ENCODE measurements around the gene RGPD4.
"Not testable (repeated sequence)": the region's sequence is repeated elsewhere in the genome, so short reads cannot be mapped to it uniquely, and the experiment has no call there.

RGPD4 gene

DNA sequence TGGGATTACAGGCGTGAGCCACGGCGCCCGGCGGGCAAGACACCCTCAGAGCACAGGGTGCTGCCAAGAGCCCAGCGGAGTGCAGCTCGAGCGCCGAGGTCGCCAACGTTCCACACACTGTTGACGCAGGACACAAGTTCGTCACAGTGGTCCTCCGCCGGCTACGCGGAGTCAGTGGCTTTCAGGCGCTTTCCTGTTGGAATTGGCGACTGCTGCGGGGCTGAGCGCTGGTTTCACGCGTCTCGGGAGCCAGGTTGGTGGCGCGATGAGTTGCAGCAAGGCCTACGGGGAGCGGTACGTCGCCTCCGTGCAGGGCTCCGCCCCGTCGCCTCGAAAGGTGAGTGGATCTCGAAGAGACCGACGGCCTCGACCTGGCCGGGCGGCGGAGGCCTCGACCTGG lies at the start of gene RGPD4:
Gene RGPD4, plus strand, starts transcription at position 144 of the 400 bp plus-strand sequence. Its CDS starts 122 bp downstream, at position 266.
- DNase-seq (ENCODE audit: low read depth) = not testable (repeated sequence)

DNA sequence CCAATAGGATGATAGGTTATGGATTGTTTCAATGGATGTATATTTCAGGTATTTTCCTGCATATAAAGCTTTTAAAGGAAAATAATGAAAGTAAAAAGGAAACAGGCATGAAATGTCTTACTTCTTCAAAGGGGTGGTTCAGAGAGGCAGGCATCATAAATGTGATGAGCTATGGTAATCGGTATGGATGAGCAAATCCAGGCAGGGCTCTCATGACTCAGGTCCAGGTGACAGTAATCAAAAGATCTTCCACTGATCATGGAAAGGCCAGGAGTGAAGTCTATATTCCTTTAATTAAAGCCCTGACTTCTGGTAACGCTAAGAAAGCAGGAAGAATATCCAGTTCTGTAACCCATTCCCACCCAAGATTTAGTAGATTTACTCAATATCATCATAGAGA lies 48.7 kb upstream of the RGPD4 start:
- no peak for DNase-seq (ENCODE audit: low read depth)

DNA sequence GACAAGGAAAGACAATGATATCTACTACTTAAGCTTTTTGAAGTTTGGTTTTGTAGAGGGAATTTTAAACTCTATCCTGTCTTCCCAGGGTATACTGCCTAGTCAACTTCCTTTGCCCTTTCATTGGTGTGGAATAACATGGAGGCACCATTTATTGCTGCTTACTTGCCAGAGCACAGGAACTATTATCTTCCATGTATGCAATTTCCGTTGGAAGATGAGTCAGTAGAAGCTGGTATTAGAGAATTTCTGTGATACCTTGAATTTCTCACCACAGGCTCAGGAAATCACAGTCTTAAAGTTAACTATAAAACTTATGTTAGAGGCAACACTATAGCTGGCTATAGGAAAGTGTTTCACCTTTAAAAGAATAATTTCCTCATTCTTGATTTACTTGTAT lies 40.9 kb upstream of the RGPD4 start:
- no peak for DNase-seq (ENCODE audit: low read depth)

DNA sequence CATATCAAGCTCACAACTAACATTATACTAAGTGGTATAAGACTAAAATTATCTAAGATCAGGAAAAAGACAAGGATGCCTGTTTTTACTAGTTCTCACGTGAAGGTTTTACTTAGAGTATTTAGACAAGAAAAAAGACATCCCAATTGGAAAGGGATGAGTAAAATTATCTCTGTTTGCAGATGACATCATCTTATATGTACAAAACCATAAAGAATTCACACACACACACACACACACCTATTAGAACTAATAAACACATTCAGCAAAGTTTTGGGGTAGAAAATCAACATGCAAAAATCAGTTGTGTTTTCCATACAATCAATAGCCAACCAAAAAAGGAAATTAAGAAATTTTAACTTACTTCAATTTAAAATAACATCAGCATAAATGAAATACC lies 35.9 kb upstream of the RGPD4 start:
- no peak for DNase-seq (ENCODE audit: low read depth)

DNA sequence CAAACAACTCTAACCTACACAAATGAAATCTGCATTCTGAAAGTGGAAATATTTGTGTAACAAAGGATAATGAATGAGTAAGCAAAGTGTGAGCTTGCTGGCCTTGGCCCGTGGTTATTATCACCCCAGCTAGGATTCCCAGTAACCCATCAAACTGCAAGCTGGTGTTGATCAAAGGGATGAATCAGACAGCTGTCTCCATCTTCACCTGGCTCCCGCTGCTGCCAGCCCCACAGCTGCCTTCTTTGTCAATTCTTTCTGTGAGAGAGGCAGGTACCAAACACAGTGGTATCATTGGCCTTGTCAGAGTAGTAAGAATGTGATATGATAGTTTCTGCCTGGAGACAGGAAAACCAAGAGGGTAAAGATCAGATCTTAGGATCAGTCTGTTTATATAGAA lies 25.2 kb upstream of the RGPD4 start:
- no peak for DNase-seq (ENCODE audit: low read depth)

DNA sequence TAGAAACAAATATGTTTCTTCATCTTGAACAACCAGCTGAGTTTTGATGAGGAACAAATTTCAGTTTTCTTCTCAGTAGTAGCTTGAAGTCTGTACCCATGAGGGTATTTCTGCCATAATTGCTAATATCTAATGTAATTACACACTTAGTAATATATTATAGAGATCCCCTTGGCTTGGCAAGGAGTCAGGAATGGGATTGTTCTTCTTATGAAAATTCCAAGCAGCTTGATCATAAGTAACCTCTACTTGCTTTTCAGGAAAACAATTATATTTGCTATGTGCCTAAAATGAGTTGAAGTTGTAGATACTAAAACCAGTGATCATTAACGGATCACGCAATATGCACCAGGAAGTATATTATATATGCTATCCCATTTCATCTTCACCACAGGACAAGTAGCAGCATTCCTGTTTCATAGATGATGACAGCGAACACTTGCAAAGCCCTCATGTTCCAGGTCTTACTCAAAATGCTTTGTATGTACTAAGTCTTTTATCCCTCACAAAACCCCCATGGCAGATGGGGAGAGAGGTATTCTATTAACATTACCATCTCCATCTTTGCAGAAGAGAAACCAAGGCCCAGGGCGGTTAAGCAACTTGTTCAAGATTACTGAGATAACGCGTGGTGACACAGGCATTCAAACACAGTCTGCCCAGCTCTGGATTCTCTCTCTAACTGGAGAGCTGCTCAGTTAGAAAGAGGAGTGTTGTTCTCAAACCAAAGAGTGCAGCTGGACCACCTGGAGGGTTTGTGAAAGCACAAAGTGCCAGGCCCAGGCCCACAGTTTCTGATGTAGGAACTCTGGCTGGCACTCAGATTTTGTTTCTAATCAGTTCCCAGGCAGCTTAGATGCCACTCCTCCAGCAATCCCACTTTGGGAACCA lies 21.8 kb upstream of the RGPD4 start:
- DNase-seq (ENCODE audit: low read depth) = no peak

DNA sequence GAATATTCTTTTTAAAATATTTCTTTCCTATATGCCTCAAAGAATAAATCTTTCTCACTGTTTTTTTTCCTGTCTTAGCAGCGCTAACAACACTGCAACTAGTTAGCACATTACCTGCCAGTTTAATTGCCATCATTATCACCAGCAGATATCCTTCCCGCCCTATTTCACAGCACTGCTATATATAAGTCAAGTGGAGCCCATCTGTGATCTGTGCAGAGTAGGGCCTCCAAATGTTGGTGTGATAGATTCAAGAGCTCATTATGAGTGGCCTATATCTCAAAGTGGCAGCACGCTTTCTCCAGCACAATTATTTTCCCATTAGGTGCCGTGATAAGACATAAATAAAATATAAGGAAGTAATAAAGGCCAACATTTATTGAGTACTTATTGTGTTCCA lies 19.8 kb upstream of the RGPD4 start:
- DNase-seq (ENCODE audit: low read depth) = no peak

DNA sequence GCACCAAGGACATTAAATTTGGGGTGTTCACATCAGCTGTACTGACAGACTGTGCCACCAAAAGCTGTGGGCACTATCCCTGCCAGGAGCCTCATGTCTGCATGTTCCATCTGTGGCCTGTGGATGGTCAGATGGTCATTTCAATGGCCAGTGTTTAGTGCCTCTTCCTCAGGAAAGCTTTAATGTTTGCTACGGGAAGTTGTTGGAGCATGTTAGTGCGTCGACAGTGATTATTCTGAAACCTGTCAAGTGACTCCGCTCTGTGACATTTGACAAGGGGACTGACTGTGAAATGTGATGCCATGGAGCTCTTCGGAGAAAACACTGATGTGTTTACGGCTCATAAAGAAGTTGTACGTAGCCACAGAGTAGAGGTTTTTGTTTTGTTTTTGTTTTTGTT lies 18.7 kb upstream of the RGPD4 start:
- no peak for DNase-seq (ENCODE audit: low read depth)

DNA sequence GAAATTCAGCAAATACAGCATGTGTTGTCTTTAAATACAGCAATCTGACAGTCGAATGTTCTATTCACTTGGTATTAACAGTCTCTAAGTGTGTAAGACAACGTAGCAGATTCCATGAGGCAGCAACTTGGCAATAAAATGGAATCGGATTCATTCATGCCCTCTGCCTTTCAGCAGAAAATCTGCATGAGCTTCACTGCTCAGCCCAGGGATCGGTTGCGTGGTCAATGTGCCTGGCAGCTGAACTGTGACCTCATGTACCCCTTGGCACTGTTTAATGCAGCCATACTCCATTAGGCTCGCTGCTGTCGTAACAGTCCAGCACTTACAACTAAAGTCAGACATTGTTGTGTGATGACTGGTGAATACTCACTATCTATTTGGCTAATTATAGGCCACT lies 17.7 kb upstream of the RGPD4 start:
- no peak for DNase-seq (ENCODE audit: low read depth)

DNA sequence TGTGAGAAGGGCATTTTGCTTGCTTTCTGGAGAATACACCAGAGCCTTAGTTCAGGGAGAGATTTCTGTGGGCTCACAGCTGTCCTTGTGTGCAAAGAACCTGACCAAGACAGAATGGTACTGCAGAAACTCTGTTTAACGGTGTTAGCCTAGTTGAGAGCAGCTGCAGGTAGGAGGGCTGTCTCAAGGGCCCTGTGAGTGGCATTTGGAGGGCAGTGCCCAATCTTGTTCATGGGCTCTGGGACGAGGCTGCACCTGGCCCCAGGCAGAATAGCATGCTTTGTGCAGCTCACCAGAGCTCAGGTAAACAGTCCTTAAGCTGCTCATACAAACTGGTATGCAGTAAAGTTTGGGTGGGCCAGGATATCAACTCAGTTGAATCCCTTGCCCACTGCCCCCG lies 16.9 kb upstream of the RGPD4 start:
- DNase-seq (ENCODE audit: low read depth) = no peak

DNA sequence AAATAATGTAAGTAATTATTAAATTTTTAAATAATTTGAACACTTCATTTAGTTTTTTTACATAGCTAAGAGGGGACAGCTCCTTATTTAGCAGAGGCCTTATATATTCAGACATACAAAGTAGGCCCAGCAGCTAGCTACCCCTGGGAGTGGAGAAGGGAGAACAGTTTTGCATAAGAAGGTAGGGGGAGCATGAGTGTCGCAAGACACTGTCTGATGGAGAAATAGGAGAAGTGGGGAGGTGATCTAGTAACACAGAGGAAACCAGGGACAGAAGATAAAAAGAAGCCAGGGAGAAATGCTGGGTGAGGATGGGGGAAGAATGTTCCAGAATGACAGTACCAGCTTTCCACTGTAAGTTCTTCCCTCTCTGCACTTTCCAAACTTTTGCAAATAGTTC lies 16.0 kb upstream of the RGPD4 start:
- DNase-seq (ENCODE audit: low read depth) = no peak

DNA sequence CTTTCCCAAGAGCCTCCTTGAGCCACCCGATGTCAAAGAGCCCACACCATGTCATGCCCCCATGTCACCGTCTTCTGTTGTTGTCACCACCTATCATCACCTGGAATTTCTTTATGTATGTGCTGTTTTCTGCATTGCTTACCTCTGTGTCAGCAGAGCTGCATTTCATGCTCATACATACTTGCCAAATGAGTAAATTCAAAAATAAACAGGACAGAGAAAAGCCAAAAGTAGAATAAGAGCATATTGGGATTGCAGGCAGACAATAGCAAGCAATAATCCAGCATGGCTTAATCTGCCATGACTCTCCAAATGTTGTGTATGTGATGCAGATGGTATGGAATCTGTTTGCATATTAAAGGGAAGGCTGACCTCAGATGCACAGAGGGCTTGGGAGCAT lies 15.3 kb upstream of the RGPD4 start:
- DNase-seq (ENCODE audit: low read depth) = no peak

DNA sequence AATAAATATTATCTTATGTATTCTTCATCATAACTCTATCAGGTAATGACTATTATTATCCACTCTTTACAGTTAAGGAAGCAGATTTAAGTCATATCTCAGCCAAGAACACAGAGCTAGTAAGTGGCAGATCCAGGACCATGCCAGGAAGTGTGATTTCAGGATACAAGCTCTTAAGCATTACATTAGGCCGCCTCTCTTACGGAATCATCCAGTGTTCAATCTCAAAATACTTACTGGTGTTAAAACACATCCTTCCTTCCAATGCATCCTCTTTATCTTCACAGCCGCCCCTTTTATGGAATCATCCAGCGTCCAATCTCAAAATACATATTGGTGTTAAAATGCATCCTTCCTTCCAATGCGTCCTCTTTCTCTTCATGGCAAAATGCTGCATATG lies 14.7 kb upstream of the RGPD4 start:
- no peak for DNase-seq (ENCODE audit: low read depth)

DNA sequence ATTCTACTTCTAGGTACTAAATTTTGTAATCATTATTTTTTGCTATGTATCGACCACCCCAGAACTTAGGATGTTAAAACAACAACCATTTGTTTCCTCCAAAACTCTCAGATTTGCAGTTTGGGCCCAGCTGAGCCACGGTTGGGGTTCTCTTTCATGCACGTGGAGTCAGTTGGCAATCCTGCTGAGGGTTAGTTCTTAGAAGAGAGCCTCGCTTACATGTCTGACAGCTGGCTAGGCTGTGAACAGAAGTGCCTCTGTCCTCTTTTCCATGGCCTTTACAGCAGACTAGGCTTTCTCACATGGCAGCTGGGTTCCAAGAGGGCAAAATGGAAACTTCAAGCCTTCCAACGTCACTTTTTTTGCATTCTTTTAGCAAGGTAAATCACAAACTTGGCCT lies 9.3 kb upstream of the RGPD4 start:
- DNase-seq (ENCODE audit: low read depth) = no peak

DNA sequence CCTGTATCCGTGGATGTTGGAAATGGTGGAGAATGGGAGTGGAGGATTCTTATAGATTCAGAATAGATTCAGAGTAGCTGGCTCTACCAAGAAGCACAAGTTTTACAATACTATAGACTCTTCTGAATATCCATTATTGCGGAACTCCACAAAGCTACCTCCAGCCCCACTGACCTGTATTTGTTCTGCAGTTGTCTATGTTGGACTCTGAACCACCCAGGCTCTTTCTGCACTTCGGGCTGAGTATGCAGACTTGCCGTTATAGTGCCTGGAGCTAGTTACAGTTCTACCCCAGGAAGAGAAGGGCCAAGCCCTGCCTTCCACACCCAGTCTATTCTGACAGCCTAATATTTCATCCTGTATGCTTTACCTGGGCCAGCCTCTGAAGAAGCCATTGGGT lies 4.4 kb upstream of the RGPD4 start:
- DNase-seq (ENCODE audit: low read depth) = no peak

DNA sequence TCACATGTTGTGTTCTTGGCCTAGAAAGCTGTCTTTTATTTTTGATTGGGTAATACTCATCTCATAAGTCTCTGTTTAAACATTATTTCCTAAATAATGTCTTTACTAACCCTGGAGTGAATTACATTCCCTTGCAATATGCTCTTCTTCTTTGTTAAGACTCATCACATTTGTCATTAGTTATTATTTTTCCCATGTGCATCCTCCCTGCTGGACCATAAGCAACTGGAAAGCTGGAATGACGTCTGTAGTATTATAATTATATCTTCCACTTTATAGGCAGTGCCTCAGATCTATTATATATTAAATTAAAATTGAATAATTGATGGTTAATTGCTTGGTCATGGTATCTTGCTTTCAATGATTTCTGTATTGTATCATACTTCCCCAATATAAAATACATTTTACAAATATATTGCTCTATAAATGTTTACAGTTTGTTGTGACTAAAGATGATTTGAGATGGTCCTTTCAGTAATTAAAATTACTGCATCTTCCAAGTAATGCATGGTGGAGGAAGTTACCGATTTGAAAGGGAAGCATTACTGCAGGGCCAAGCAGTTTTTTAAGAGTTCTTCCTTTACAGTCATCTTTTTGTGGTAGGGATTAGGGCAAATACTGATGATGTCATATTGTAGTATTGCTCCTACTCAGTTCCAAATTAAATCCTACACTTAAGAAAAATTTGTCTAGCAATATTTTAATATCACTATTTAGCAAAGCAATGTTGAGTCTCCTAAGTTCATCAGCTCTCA lies 2.1 kb upstream of the RGPD4 start:
- no peak for DNase-seq (ENCODE audit: low read depth)

DNA sequence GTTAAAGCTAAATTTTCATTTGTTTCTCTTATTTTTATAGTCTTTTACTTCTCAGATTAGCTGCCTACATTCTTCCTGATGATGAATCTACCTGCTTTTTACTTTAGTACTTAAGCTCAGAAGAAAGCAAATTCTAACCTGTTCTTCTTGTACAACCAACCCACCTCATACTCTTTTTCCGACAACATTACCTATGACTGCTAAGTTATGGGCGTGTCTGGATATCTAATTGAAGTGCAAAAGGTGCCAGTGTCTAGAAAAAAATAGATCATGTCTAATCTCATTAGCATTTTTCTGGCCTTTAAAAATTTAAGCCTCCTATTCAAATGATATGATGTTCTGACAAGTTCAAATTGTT lies 1.5 kb upstream of the RGPD4 start:
- no peak for DNase-seq (ENCODE audit: low read depth)

DNA sequence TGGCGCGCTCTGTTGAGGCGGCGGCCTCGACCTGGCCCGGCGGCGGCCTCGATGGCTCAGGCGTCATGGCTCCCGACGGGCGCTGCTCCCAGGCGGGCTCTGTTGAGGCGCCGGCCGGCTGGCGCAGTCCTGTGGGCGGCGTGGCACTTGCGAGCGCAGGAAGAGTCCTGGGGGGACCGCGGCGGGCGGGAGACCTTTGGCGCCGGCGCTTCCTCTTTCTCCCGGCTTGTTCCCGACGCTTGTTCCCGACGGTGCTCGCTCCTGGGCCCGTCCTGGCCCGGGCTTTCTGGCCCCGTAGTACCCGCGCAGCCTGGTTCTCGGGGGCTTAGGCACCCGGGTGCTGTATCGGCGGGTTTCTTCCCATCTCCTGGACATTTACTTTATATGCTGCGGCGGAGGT lies 2.8 kb downstream of the RGPD4 start:
- not testable (repeated sequence) for DNase-seq (ENCODE audit: low read depth)

DNA sequence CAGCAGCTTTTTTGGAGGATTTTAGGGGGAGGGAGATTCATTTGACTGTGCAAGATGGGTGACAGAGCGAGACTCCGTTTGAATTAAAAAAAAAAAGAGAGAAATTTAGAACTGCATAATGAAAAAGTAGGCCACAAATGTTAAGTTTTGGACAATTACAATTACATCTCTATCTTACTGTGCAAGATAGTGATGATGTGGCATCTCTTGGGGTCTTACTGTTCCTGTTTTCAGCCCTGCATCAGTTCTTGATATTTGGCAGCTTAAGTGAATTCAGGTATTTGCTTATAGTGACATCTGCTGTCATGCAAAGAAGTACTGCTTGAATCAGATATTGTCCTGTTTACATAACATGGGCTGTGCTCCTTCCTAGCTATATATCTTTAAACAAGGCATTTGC lies 6.5 kb downstream of the RGPD4 start:
- DNase-seq (ENCODE audit: low read depth) = not testable (repeated sequence)

DNA sequence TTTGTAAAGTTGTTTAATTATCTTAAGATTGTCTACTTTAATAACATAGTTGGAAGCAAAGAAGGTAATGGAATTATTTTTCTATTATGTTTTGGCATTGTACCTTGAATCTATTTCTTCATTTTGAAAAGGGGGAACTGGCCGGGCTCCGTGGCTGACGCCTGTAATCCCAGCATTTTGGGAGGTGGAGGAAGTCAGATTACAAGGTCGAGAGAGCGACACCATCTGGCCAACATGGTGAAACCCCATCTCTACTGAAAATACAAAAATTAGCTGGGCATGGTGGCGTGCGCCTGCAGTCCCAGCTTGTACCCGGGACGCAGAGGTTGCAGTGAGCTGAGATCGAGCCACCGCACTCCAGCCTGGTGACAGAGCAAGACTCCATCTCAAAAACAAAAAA lies 6.9 kb downstream of the RGPD4 start:
- not testable (repeated sequence) for DNase-seq (ENCODE audit: low read depth)

DNA sequence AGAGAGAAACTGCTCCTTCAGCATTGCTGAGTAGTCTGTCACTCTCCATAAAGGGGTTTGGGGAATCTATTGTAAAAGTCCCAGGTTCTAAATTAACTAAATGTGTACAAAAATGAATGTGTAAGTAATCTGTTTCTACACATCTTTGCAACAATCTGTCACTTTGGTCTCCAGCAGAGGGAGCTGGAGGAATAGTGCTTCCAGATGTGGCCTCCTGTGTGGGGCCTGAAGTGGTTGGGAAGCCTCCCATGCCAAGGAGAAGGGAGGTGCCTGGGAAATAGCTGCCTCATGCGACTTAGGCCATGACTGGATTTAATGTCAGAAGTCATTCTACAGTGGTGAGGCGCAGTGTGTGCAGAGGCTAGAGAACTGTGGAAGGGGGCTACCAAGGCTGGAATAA lies 89.4 kb downstream of the RGPD4 start:
- not testable (repeated sequence) for DNase-seq (ENCODE audit: low read depth)

DNA sequence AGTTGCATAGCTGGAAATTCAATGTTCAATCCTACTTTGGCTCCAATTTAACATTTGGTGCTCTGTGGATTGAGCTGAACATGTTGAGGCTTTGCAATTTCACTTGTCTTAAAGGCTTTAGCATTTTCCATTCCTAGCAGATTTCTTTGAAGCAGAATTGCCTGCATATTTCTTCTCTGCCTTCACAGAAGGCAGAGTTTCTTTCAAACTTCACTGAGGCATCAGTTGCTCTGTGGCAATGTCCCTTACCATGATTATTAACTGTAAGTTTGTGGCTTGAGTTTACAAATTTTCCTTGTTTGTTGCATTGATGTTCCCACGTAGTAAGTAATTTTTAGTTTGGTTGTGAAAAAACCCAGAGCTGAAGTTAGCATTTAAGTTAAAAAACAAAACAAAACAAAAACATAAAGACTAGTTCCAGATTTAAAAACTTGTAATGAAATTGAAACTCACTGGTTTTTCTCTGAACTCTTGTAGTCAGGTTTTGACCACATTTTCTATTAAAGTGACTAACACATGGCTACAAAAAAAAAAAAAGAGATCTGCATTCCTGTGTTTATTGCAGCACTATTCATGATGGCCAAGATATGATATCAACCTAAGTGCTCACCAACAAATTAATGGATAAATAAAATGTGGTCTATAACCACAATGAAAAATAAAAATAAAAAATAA lies 90.1 kb downstream of the RGPD4 start:
- not testable (repeated sequence) for DNase-seq (ENCODE audit: low read depth)

DNA sequence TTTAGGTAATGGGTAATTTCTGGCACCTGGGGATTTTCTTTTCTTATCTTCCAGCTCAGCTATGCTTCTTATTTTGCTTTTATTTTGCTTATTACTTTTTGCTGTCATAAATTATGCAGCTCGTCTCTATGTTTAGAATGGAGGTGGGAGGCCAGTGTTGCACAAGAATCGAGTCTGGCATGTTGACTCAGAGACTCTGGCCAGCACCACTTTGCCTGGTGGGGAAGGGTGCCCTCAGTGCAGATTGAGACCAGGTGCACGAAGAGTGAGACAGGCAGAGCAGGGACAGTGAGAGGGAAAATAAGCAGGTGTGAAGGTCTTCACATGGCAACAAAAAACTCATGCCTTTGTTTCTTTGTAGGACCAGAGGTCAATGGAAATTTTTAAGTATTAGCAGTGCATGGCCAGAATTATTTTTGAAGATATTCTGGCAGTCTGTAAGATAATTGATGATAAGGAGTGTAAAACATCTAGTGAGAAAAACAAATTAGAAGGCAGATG lies 100.4 kb downstream of the RGPD4 start:
- DNase-seq (ENCODE audit: low read depth) = no peak

Data from fibroblast of gingiva (primary cell).